H1 (cell line): Measurements from ENCODE around the gene DGKH.

ENCODE experiments used
- CREB1 ChIP-seq: IDR thresholded peaks from 2 replicates; pipeline ENCODE4 v1.6.1; 2012; ENCODE audit warnings: inconsistent platforms
- EGR1 ChIP-seq: IDR thresholded peaks from 2 replicates; pipeline ENCODE4 v1.6.1; 2011; ENCODE audit warnings: low read depth, low read length, borderline replicate concordance
- HDAC6 ChIP-seq: IDR thresholded peaks from one replicate; pipeline ENCODE4 v1.7.1; 2012; ENCODE audit warnings: low read depth, mild to moderate bottlenecking, inconsistent platforms, low read length, moderate library complexity
- MAFK ChIP-seq: IDR thresholded peaks from 2 replicates; pipeline ENCODE4 v1.6.1; 2012; ENCODE audit warnings: low read depth, mild to moderate bottlenecking, improper control_type of control experiment, low read length
- NRF1 ChIP-seq: IDR thresholded peaks from 2 replicates; pipeline ENCODE4 v1.6.1; 2011; ENCODE audit warnings: mild to moderate bottlenecking, low read depth, low read length, improper control_type of control experiment
- POLR2AphosphoS5 ChIP-seq: IDR thresholded peaks from 2 replicates; pipeline ENCODE4 v1.6.1; 2011; ENCODE audit warnings: low read depth, low read length
- RAD21 ChIP-seq, 2 experiments: IDR thresholded peaks in 1 of 2; conservative IDR thresholded peaks in 1 of 2; 2 replicates each; pipeline ENCODE4 v1.6.1; 2011; ENCODE audit warnings: low read depth in 2 of 2, low read length in 2 of 2, improper control_type of control experiment in 1 of 2, inconsistent platforms in 1 of 2, mild to moderate bottlenecking in 1 of 2, moderate library complexity in 1 of 2
- TAF1 ChIP-seq: IDR thresholded peaks from 2 replicates; pipeline ENCODE4 v1.6.1; 2011; ENCODE audit warnings: mild to moderate bottlenecking, low read depth, low read length
- TF ChIP-seq, protein P1 (sequence below), 3 experiments: IDR thresholded peaks; 1 replicate in 2 of 3; 2 replicates in 1 of 3; pipeline versions ENCODE4 v1.5.1 to v1.6.1; 2011; ENCODE audit warnings: low read length in 3 of 3, mild to moderate bottlenecking in 3 of 3, inconsistent platforms in 2 of 3, low read depth in 1 of 3, moderate library complexity in 1 of 3; ENCODE audit not compliant: insufficient read depth in 1 of 3; ENCODE audit errors: control extremely low read depth in 1 of 3

DNA sequence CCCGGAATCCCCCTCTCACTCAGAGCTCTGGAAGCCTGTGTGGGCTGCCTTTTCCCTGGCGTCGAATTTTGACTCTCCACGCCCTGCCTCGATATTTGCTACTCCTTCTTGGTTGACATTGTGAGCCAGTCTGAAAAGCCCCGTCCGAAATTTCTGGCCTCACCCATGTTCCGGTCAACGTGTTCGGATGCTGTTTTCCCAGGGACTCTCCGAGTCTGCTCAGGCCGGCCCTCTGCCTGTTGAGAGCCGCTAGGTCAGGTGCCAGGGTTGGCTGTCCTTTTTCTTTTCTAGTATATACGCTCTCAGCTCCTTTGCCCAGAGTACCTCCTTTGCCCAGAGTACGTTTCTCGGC lies 6.8 kb upstream of the DGKH start:
- TF ChIP-seq, protein P1, sequence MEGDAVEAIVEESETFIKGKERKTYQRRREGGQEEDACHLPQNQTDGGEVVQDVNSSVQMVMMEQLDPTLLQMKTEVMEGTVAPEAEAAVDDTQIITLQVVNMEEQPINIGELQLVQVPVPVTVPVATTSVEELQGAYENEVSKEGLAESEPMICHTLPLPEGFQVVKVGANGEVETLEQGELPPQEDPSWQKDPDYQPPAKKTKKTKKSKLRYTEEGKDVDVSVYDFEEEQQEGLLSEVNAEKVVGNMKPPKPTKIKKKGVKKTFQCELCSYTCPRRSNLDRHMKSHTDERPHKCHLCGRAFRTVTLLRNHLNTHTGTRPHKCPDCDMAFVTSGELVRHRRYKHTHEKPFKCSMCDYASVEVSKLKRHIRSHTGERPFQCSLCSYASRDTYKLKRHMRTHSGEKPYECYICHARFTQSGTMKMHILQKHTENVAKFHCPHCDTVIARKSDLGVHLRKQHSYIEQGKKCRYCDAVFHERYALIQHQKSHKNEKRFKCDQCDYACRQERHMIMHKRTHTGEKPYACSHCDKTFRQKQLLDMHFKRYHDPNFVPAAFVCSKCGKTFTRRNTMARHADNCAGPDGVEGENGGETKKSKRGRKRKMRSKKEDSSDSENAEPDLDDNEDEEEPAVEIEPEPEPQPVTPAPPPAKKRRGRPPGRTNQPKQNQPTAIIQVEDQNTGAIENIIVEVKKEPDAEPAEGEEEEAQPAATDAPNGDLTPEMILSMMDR (IDR thresholded peaks at IDR 0.05; ENCODE audit: control extremely low read depth in 1 of 3, insufficient read depth in 1 of 3, low read depth in 1 of 3, low read length in 3 of 3): peak; percentile 36 to 55 (median 43); a peak in 3 of 4 replicates
- TF ChIP-seq CREB1 (no peak), EGR1 (no peak), TAF1 (peak; percentile 1; the same call in 1 of the 2 replicates), RAD21 (IDR thresholded peaks at IDR 0.05 in 1 of 2, conservative IDR thresholded peaks at IDR 0.05 in 1 of 2; ENCODE audit: low read depth in 2 of 2, low read length in 2 of 2) (peak; percentile 45 to 56), MAFK (no peak), NRF1 (no peak), POLR2AphosphoS5 (no peak), HDAC6 (no peak)
